Measurements from ENCODE around the gene SLIT3. TPM values are rescaled to one million over a fixed set of nuclear protein-coding genes. Genes with fewer than 3 reads are reported as not detected.

The SLIT3 gene
- total RNA-seq, 4 donors from 2014 or later: 10.8 to 30.8 (median 18.4) TPM

DNA sequence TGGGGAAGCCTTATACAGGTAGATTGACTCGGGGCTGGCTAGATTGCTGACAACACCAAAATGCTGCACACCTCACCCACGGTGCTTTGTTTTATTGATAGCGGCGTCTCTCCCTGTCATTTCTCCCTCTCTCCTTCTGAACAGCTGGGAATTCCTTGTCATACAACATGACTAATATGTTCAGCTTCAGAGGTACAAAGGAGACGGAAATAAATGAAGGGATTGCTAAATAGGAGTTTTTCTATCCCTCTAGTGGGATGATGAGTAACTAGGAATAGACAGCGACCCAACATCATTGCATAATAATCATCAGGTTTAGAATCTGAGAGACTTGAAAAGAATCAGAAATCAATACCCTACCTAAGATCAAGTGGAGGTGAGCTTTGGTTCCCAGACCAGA is 384.1 kb downstream of the SLIT3 start:
- Histone ChIP-seq H3K4me3 (no peak overlapping the region), H3K9me3 (no peaks in the 10 kb centered on the region), H3K4me1 (peaks cover 10% of the 10 kb centered on the region), H3K27ac (peak overlapping the region; percentile 66), H3K36me3 (no peaks in the 10 kb centered on the region), H3K27me3 (peaks cover 3% of the 10 kb centered on the region)
- WGBS: 37% methylated on average over 6 of the region's 6 CpGs
- TF ChIP-seq POLR2AphosphoS5 (IDR thresholded peaks at IDR 0.05) (no peak), POLR2A (IDR thresholded peaks at IDR 0.05) (no peak), EP300 (IDR thresholded peaks at IDR 0.05) (no peak), CTCF (IDR thresholded peaks at IDR 0.05) (no peak)
- no peak for DNase-seq (ENCODE audit: low spot score in 2 of 2)

- H3K27ac ChIP-seq: peak overlapping the region; percentile 66
- peak in 1 of 2 donors; percentile 79 for DNase-seq (ENCODE audit: low spot score in 2 of 2)
- peaks cover 3% of the 10 kb centered on the region for H3K27me3 ChIP-seq
- WGBS: 22% methylated on average over 5 of the region's 5 CpGs
- no peak overlapping the region for H3K4me3 ChIP-seq
- peaks cover 10% of the 10 kb centered on the region for H3K4me1 ChIP-seq
- H3K9me3 ChIP-seq: no peaks in the 10 kb centered on the region
- TF ChIP-seq POLR2AphosphoS5 (IDR thresholded peaks at IDR 0.05) (no peak), POLR2A (IDR thresholded peaks at IDR 0.05) (no peak), CTCF (IDR thresholded peaks at IDR 0.05) (no peak), EP300 (IDR thresholded peaks at IDR 0.05) (no peak)
- no peaks in the 10 kb centered on the region for H3K36me3 ChIP-seq
Observed at GRCh38 chr5:168916266-168916665, 384.7 kb downstream of the SLIT3 start.

DNA sequence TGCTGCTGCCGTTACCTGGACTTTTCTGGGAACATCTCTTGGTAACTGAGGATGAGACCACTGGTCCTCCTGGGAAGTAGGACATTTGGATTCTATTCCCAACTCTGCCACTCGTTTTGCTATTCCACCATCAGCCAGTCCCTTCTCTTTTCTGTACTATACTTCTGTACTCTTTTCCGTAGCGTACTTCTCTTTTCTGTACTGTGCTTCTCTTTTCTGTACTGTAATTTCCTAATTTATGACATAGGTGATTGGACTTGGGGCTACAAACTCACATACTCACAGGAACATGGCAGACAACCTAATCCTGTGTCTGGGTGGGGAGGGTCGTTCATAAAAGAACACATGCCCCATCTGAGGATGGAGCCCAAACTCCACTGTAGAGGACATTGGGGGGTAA is 386.4 kb downstream of the SLIT3 start:
- H3K4me1 ChIP-seq: peaks cover 10% of the 10 kb centered on the region
- H3K4me3 ChIP-seq: no peak overlapping the region
- WGBS: 81% methylated on average over 5 of the region's 5 CpGs
- H3K9me3 ChIP-seq: no peaks in the 10 kb centered on the region
- H3K36me3 ChIP-seq: no peaks in the 10 kb centered on the region
- H3K27ac ChIP-seq: no peak overlapping the region
- no peaks in the 10 kb centered on the region for H3K27me3 ChIP-seq
- TF ChIP-seq POLR2AphosphoS5 (IDR thresholded peaks at IDR 0.05): no peak
- no peak for TF ChIP-seq EP300 (IDR thresholded peaks at IDR 0.05)
- no peak for TF ChIP-seq POLR2A (IDR thresholded peaks at IDR 0.05)
- TF ChIP-seq CTCF (IDR thresholded peaks at IDR 0.05): no peak
- DNase-seq (ENCODE audit: low spot score in 2 of 2): no peak

- DNase-seq (ENCODE audit: low spot score in 2 of 2): no peak
- Histone ChIP-seq H3K27me3 (no peaks in the 10 kb centered on the region), H3K4me3 (no peak overlapping the region), H3K36me3 (no peaks in the 10 kb centered on the region), H3K9me3 (no peaks in the 10 kb centered on the region), H3K27ac (no peak overlapping the region), H3K4me1 (peaks cover under 1% of the 10 kb centered on the region)
- TF ChIP-seq POLR2AphosphoS5 (IDR thresholded peaks at IDR 0.05) (no peak), CTCF (IDR thresholded peaks at IDR 0.05) (no peak), POLR2A (IDR thresholded peaks at IDR 0.05) (no peak), EP300 (IDR thresholded peaks at IDR 0.05) (no peak)
- 74% methylated on average over 6 of the region's 6 CpGs for whole genome bisulfite sequencing
Observed at GRCh38 chr5:168910874-168911273, 390.1 kb downstream of the SLIT3 start.

GRCh38 chr5:168908207-168908606 is 392.7 kb downstream of the SLIT3 start:
- no peaks in the 10 kb centered on the region for H3K4me1 ChIP-seq
- DNase-seq (ENCODE audit: low spot score in 2 of 2): no peak
- no peaks in the 10 kb centered on the region for H3K27me3 ChIP-seq
- no peaks in the 10 kb centered on the region for H3K9me3 ChIP-seq
- no peak overlapping the region for H3K27ac ChIP-seq
- H3K36me3 ChIP-seq: no peaks in the 10 kb centered on the region
- 65% methylated on average over 9 of the region's 9 CpGs for WGBS
- H3K4me3 ChIP-seq: no peak overlapping the region
- TF ChIP-seq CTCF (IDR thresholded peaks at IDR 0.05) (no peak), POLR2A (IDR thresholded peaks at IDR 0.05) (no peak), EP300 (IDR thresholded peaks at IDR 0.05) (no peak), POLR2AphosphoS5 (IDR thresholded peaks at IDR 0.05) (no peak)

Data from suprapubic skin (tissue), 4 donors.